ENCODE measurements around the gene TRABD2B. TPM values are rescaled to one million over a fixed set of nuclear protein-coding genes. Genes with fewer than 3 reads are reported as not detected.

TRABD2B gene
- total and polyA plus RNA-seq, 8 donors, result 0.99 to 5.2 (median 3.3) TPM

GRCh38 chr1:47837056-47837830, 159.9 kb downstream of the TRABD2B start:
- Histone ChIP-seq H3K9me3 (peaks cover 6 to 10% of the 10 kb centered on the region in 2 donors), H3K27me3 (no peaks in the 10 kb centered on the region), H3K27ac (no peak overlapping the region), H3K4me1 (no peaks in the 10 kb centered on the region), H3K36me3 (no peaks in the 10 kb centered on the region), H3K4me3 (no peak overlapping the region)
- ATAC-seq (no peak), DNase-seq (no peak)
- TF ChIP-seq CTCF (IDR thresholded peaks at IDR 0.05), result no peak
- intact Hi-C loops (cut with DNase I), result no loop called here

- DNase-seq (no peak), ATAC-seq (no peak)
- Histone ChIP-seq H3K9me3 (peaks cover 6 to 10% of the 10 kb centered on the region in 2 donors), H3K4me3 (no peak overlapping the region), H3K27me3 (no peaks in the 10 kb centered on the region), H3K27ac (no peak overlapping the region), H3K4me1 (no peaks in the 10 kb centered on the region), H3K36me3 (no peaks in the 10 kb centered on the region)
- no peak for TF ChIP-seq CTCF (IDR thresholded peaks at IDR 0.05)
- intact Hi-C loops (cut with DNase I), result no loop called here
Measured at GRCh38 chr1:47835409-47835808, 161.8 kb downstream of the TRABD2B start.

- no peak for DNase-seq
- H3K36me3 ChIP-seq, result no peaks in the 10 kb centered on the region
- no peak overlapping the region for H3K4me3 ChIP-seq
- no peaks in the 10 kb centered on the region for H3K4me1 ChIP-seq
- no peaks in the 10 kb centered on the region for H3K27me3 ChIP-seq
- H3K9me3 ChIP-seq, result peaks cover 6 to 10% of the 10 kb centered on the region in 2 donors
- intact Hi-C loops (cut with DNase I), result no loop called here
- no peak for TF ChIP-seq CTCF (IDR thresholded peaks at IDR 0.05)
- ATAC-seq, result no peak
- H3K27ac ChIP-seq, result no peak overlapping the region
Measured at GRCh38 chr1:47834326-47834725, 162.9 kb downstream of the TRABD2B start.

- no peak for TF ChIP-seq CTCF (IDR thresholded peaks at IDR 0.05)
- ATAC-seq, result no peak
Measured at GRCh38 chr1:47830641-47831333, 166.4 kb downstream of the TRABD2B start.

GRCh38 chr1:47830021-47830420, 167.2 kb downstream of the TRABD2B start:
- Histone ChIP-seq H3K4me3 (no peak overlapping the region), H3K36me3 (no peaks in the 10 kb centered on the region), H3K4me1 (no peaks in the 10 kb centered on the region), H3K9me3 (no peaks in the 10 kb centered on the region), H3K27ac (no peak overlapping the region), H3K27me3 (no peaks in the 10 kb centered on the region)
- no peak for TF ChIP-seq CTCF (IDR thresholded peaks at IDR 0.05)
- ATAC-seq, result no peak
- intact Hi-C loops (cut with DNase I), result no loop called here
- DNase-seq, result no peak

More at GRCh38 chr1:47830641-47831333, 166.4 kb downstream of the TRABD2B start:
- H3K27me3 ChIP-seq, result no peaks in the 10 kb centered on the region
- intact Hi-C loops (cut with DNase I), result no loop called here
- no peak overlapping the region for H3K4me3 ChIP-seq
- H3K27ac ChIP-seq, result no peak overlapping the region
- no peaks in the 10 kb centered on the region for H3K36me3 ChIP-seq
- no peak for DNase-seq
- peaks cover 1 to 6% of the 10 kb centered on the region in 2 donors for H3K9me3 ChIP-seq
- no peaks in the 10 kb centered on the region for H3K4me1 ChIP-seq
